Mesendoderm (in vitro differentiated cells): ENCODE results near the gene FAM83B.
A peak's percentile ranks its signal among the peaks of the same experiment; 100 is the strongest.

ENCODE experiments used
- DNase-seq: peaks from one replicate; pipeline ENCODE4 v3.0.0; 2013
- H2AK5ac ChIP-seq: 2 replicates; pipeline ENCODE4 v1.6.1; 2013; ENCODE audit warnings: low read length, inconsistent platforms
- H2BK120ac ChIP-seq: 2 replicates; pipeline ENCODE4 v1.6.1; 2013; ENCODE audit warnings: low read depth, mild to moderate bottlenecking, low read length, moderate library complexity, mixed read lengths
- H2BK15ac ChIP-seq: replicated peaks from 2 replicates; pipeline ENCODE4 v1.6.1; 2013; ENCODE audit warnings: low read depth, mild to moderate bottlenecking, moderate library complexity
- H2BK5ac ChIP-seq: 2 replicates; pipeline ENCODE4 v1.6.1; 2013; ENCODE audit warnings: low read length, inconsistent platforms
- H3K18ac ChIP-seq: 2 replicates; pipeline ENCODE4 v1.6.1; 2013; ENCODE audit warnings: mild to moderate bottlenecking, low read length, mixed read lengths
- H3K23ac ChIP-seq: one replicate; pipeline ENCODE4 v1.6.1; 2013; ENCODE audit warnings: low read length
- H3K27ac ChIP-seq: 2 replicates; pipeline ENCODE4 v1.5.1; 2013; ENCODE audit warnings: low read depth, mild to moderate bottlenecking, inconsistent platforms, low read length, moderate library complexity
- H3K27me3 ChIP-seq: 2 replicates; pipeline ENCODE4 v1.6.1; 2013; ENCODE audit warnings: low read length, control low read depth, mild to moderate bottlenecking, inconsistent platforms; ENCODE audit not compliant: insufficient read depth, poor library complexity
- H3K36me3 ChIP-seq: 2 replicates; pipeline ENCODE4 v1.6.1; 2013; ENCODE audit warnings: low read length, inconsistent platforms; ENCODE audit not compliant: control insufficient read depth, insufficient read depth
- H3K4ac ChIP-seq: one replicate; pipeline ENCODE4 v1.6.1; 2013; ENCODE audit warnings: low read depth, mild to moderate bottlenecking, low read length, moderate library complexity
- H3K4me1 ChIP-seq: 2 replicates; pipeline ENCODE4 v1.6.1; 2013; ENCODE audit warnings: low read depth, low read length, inconsistent platforms; ENCODE audit not compliant: control insufficient read depth
- H3K4me2 ChIP-seq: 2 replicates; pipeline ENCODE4 v1.6.1; 2013; ENCODE audit warnings: low read length
- H3K4me3 ChIP-seq: 2 replicates; pipeline ENCODE4 v1.5.1; 2013; ENCODE audit warnings: mild to moderate bottlenecking, low read length
- H3K56ac ChIP-seq: one replicate; pipeline ENCODE4 v1.6.1; 2013; ENCODE audit warnings: low read length
- H3K79me1 ChIP-seq: 2 replicates; pipeline ENCODE4 v1.6.1; 2013; ENCODE audit warnings: low read length, inconsistent platforms
- H3K79me2 ChIP-seq: 2 replicates; pipeline ENCODE4 v1.6.1; 2013; ENCODE audit warnings: mild to moderate bottlenecking, low read length; ENCODE audit not compliant: control insufficient read depth, insufficient read depth
- H3K9ac ChIP-seq: 2 replicates; pipeline ENCODE4 v1.6.1; 2013; ENCODE audit warnings: low read length, inconsistent platforms
- H4K5ac ChIP-seq: one replicate; pipeline ENCODE4 v1.6.1; 2013; ENCODE audit warnings: low read length
- H4K8ac ChIP-seq: one replicate; pipeline ENCODE4 v1.6.1; 2013; ENCODE audit warnings: low read depth, mild to moderate bottlenecking, control low read depth, low read length, moderate library complexity
- WGBS: extraction: QIAGEN DNeasy Blood & Tissue Kit; methylation state at CpG from one replicate; pipeline ENCODE4 v1.1.7; 2013; ENCODE audit warnings: low lambda C conversion rate, missing lambda C conversion rate; ENCODE audit not compliant: insufficient coverage; ENCODE audit errors: extremely low coverage; 5-methylcytosine and 5-hydroxymethylcytosine counted together

Gene FAM83B

DNA sequence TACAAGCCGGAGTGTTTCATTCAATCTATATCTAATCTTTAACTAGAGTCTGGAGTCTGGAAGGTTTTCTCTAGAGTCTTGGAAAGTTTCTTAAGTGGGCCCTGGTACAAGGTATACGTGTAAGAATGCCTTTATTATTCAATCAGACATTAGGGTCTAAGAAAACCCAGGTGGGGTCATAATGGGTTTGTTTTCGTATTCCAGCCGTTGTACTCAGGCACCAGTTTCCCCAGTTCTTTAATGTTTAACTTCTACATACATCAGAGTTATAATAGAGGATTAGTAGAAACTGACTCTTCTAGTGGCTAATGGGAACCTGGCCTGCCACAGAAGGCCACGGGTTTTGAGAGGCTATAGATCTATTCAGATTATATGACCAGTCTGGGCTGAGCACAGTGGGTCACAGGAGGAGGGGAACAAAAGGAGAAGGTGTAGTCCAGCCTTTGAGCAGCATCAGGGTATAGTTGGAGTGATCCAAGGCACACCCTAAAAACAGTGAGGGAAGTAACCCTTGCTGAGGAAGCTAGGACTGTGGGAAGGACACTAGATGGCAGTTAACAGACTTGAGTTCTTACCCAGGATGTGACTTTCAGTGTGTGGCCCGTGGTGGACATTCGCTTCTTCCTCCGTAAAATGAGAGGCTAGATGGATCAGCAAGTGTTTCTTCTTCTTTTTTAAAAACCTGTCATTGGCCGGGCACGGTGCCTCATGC lies 15.5 kb downstream of the FAM83B start:
- no peaks in the 10 kb centered on the region for H3K36me3 ChIP-seq
- H3K56ac ChIP-seq = no peak overlapping the region
- no CpG with 5 or more reads among the region's 10 CpGs for WGBS

GRCh38 chr6:54864272-54864671 lies 17.7 kb downstream of the FAM83B start:
- no peak overlapping the region for H2BK5ac ChIP-seq
- peaks cover 3% of the 10 kb centered on the region for H3K4me1 ChIP-seq
- DNase-seq = no peak
- H4K8ac ChIP-seq = no peak overlapping the region
- no CpG with 5 or more reads among the region's 2 CpGs for WGBS
- no peak overlapping the region for H3K4me3 ChIP-seq
- no peak overlapping the region for H3K18ac ChIP-seq
- H3K36me3 ChIP-seq = no peaks in the 10 kb centered on the region
- H4K5ac ChIP-seq = no peak overlapping the region
- H3K23ac ChIP-seq = no peak overlapping the region
- H2BK120ac ChIP-seq = no peak overlapping the region
- no peak overlapping the region for H2BK15ac ChIP-seq
- no peak overlapping the region for H3K56ac ChIP-seq
- H3K79me1 ChIP-seq = no peaks in the 10 kb centered on the region
- H3K27ac ChIP-seq = no peak overlapping the region
- no peak overlapping the region for H2AK5ac ChIP-seq
- H3K27me3 ChIP-seq = no peaks in the 10 kb centered on the region
- no peak overlapping the region for H3K4ac ChIP-seq
- H3K4me2 ChIP-seq = no peak overlapping the region
- no peaks in the 10 kb centered on the region for H3K79me2 ChIP-seq
- H3K9ac ChIP-seq = no peak overlapping the region

More for the DNA sequence above, 15.5 kb downstream of the FAM83B start:
- Histone ChIP-seq H3K4me3 (no peak overlapping the region), H4K8ac (no peak overlapping the region), H3K4ac (no peak overlapping the region), H2AK5ac (no peak overlapping the region), H3K4me1 (peaks cover 3% of the 10 kb centered on the region), H2BK15ac (no peak overlapping the region), H4K5ac (no peak overlapping the region), H3K79me2 (no peaks in the 10 kb centered on the region), H3K27me3 (no peaks in the 10 kb centered on the region), H3K23ac (no peak overlapping the region), H3K27ac (no peak overlapping the region), H2BK120ac (no peak overlapping the region), H3K18ac (no peak overlapping the region), H3K79me1 (no peaks in the 10 kb centered on the region), H3K9ac (no peak overlapping the region), H2BK5ac (no peak overlapping the region), H3K4me2 (no peak overlapping the region)
- DNase-seq = no peak

DNA sequence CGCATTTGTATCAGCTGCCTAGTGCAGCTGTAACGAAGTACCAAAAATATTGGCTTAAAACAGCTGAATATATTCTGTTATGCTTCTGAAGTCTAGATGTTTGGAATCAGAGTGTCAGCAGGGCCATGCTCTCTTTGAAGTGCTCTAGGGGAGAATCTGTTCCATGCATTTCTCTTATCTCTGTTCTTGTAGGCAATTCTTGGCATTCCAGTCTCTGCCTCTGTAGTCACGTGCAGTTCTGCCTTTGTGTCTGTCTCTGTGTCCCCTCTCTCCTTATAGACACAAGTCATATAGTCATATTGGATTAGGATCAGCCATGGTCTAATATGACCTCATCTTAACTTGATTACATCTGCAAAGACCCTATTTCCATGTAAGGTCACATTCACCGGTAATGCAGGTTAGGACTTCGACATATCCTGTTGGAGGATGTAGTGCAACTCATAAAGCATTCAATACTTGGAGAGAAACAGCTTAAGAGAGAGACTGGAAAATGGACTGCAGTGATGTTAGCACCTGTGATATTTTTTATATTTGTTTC lies 18.6 kb downstream of the FAM83B start:
- Histone ChIP-seq H3K56ac (no peak overlapping the region), H3K18ac (no peak overlapping the region), H3K79me1 (no peaks in the 10 kb centered on the region), H3K4me2 (no peak overlapping the region), H2BK15ac (no peak overlapping the region), H4K5ac (no peak overlapping the region), H4K8ac (no peak overlapping the region), H3K23ac (no peak overlapping the region), H3K36me3 (no peaks in the 10 kb centered on the region), H3K4me1 (peaks cover 3% of the 10 kb centered on the region), H3K4ac (no peak overlapping the region), H2AK5ac (no peak overlapping the region), H2BK120ac (no peak overlapping the region), H3K79me2 (no peaks in the 10 kb centered on the region), H3K27me3 (no peaks in the 10 kb centered on the region), H3K4me3 (no peak overlapping the region), H3K9ac (no peak overlapping the region), H3K27ac (no peak overlapping the region), H2BK5ac (no peak overlapping the region)
- WGBS = no CpG with 5 or more reads among the region's 5 CpGs
- DNase-seq = peak; percentile 77

DNA sequence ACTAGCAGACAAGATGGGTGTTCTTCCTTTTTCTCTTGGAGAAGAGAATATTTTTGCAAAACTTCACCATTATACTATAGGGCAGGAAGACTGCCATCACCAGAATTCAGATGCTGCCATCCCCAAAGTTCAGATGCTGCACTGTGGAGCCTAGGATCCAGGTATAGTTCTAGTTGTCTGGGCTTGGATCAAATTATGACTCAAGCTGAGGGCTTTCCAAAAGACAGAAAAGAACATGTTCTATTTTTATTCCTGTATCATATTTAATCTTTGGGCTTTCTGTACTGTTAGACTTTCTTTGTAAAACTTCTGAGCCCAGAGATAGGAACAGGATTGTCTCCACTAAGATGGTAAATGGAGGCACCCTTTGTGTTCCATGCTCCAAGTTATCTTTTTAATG lies 22.0 kb downstream of the FAM83B start:
- H3K4me2 ChIP-seq = no peak overlapping the region
- H2BK120ac ChIP-seq = no peak overlapping the region
- no peak overlapping the region for H3K9ac ChIP-seq
- no peak overlapping the region for H3K23ac ChIP-seq
- H2AK5ac ChIP-seq = no peak overlapping the region
- no peaks in the 10 kb centered on the region for H3K79me1 ChIP-seq
- H3K18ac ChIP-seq = no peak overlapping the region
- H2BK5ac ChIP-seq = no peak overlapping the region
- H3K27ac ChIP-seq = no peak overlapping the region
- H3K27me3 ChIP-seq = no peaks in the 10 kb centered on the region
- H2BK15ac ChIP-seq = no peak overlapping the region
- DNase-seq = no peak
- H4K5ac ChIP-seq = no peak overlapping the region
- H3K4me3 ChIP-seq = no peak overlapping the region
- H3K4ac ChIP-seq = no peak overlapping the region
- H3K4me1 ChIP-seq = peaks cover 4% of the 10 kb centered on the region
- H3K79me2 ChIP-seq = no peaks in the 10 kb centered on the region
- H3K56ac ChIP-seq = no peak overlapping the region
- no peaks in the 10 kb centered on the region for H3K36me3 ChIP-seq
- no peak overlapping the region for H4K8ac ChIP-seq

GRCh38 chr6:54873599-54873998 lies 27.0 kb downstream of the FAM83B start:
- Histone ChIP-seq H3K36me3 (no peaks in the 10 kb centered on the region), H3K27me3 (no peaks in the 10 kb centered on the region), H3K23ac (no peak overlapping the region), H3K18ac (no peak overlapping the region), H3K9ac (no peak overlapping the region), H3K4ac (no peak overlapping the region), H3K4me2 (no peak overlapping the region), H3K27ac (no peak overlapping the region), H4K5ac (no peak overlapping the region), H3K79me1 (no peaks in the 10 kb centered on the region), H2BK120ac (no peak overlapping the region), H3K56ac (no peak overlapping the region), H3K4me3 (no peak overlapping the region), H3K79me2 (no peaks in the 10 kb centered on the region), H2BK15ac (no peak overlapping the region), H3K4me1 (peaks cover 4% of the 10 kb centered on the region), H4K8ac (no peak overlapping the region), H2BK5ac (no peak overlapping the region), H2AK5ac (no peak overlapping the region)
- DNase-seq = peak; percentile 34
- no CpG with 5 or more reads among the region's 1 CpG for WGBS
